ENCODE data around the gene OSBPL6.

OSBPL6 gene

GRCh38 chr2:178205853-178206521 lies 11.7 kb downstream of the OSBPL6 start:
- no peak overlapping the region for H3K9ac ChIP-seq (ENCODE audit: low read length)

GRCh38 chr2:178208336-178208735 lies 14.0 kb downstream of the OSBPL6 start:
- H3K4me3 ChIP-seq (ENCODE audit: low read length) = no peak overlapping the region
- no peak overlapping the region for H3K9ac ChIP-seq (ENCODE audit: low read length)
- no peak overlapping the region for H3K27ac ChIP-seq (ENCODE audit: low read length)
- H3K9me3 ChIP-seq (replicated peaks; ENCODE audit: insufficient read depth, low read length) = no peaks in the 10 kb centered on the region
- no peaks in the 10 kb centered on the region for H3K79me2 ChIP-seq (ENCODE audit: low read length)
- H3K4me1 ChIP-seq (ENCODE audit: low read length) = no peaks in the 10 kb centered on the region
- no peaks in the 10 kb centered on the region for H3K36me3 ChIP-seq (replicated peaks; ENCODE audit: insufficient read depth, low read length)
- H3K4me2 ChIP-seq (ENCODE audit: low read depth, low read length) = no peak overlapping the region
- no peak for DNase-seq
- no peaks in the 10 kb centered on the region for H3K27me3 ChIP-seq (replicated peaks; ENCODE audit: insufficient read depth, low read length)
- H3K9me2 ChIP-seq (replicated peaks; ENCODE audit: insufficient read depth, low read length) = no peaks in the 10 kb centered on the region
- no peak overlapping the region for H2AFZ ChIP-seq (ENCODE audit: low read length)
- no peaks in the 10 kb centered on the region for H4K20me1 ChIP-seq (ENCODE audit: insufficient read depth, low read length)
- no peaks in the 10 kb centered on the region for H3F3A ChIP-seq (ENCODE audit: insufficient read depth, low read length)
- TF ChIP-seq EZH2 (optimal IDR thresholded peaks at IDR 0.05; ENCODE audit: low read depth, low read length) (no peak), CTCF (IDR thresholded peaks at IDR 0.05; ENCODE audit: low read length) (no peak), EZH2phosphoT487 (IDR thresholded peaks at IDR 0.05; ENCODE audit: low read length) (no peak)

More at GRCh38 chr2:178205853-178206521, 11.7 kb downstream of the OSBPL6 start:
- Histone ChIP-seq H3K4me2 (ENCODE audit: low read depth, low read length) (no peak overlapping the region), H2AFZ (ENCODE audit: low read length) (no peak overlapping the region), H3K27me3 (replicated peaks; ENCODE audit: insufficient read depth, low read length) (no peaks in the 10 kb centered on the region), H3K36me3 (replicated peaks; ENCODE audit: insufficient read depth, low read length) (no peaks in the 10 kb centered on the region), H3K9me3 (replicated peaks; ENCODE audit: insufficient read depth, low read length) (no peaks in the 10 kb centered on the region), H3K4me1 (ENCODE audit: low read length) (no peaks in the 10 kb centered on the region), H3K79me2 (ENCODE audit: low read length) (no peaks in the 10 kb centered on the region), H3K4me3 (ENCODE audit: low read length) (no peak overlapping the region), H4K20me1 (ENCODE audit: insufficient read depth, low read length) (no peaks in the 10 kb centered on the region), H3K9me2 (replicated peaks; ENCODE audit: insufficient read depth, low read length) (no peaks in the 10 kb centered on the region), H3K27ac (ENCODE audit: low read length) (no peak overlapping the region), H3F3A (ENCODE audit: insufficient read depth, low read length) (no peaks in the 10 kb centered on the region)
- DNase-seq = no peak
- TF ChIP-seq EZH2phosphoT487 (IDR thresholded peaks at IDR 0.05; ENCODE audit: low read length) (no peak), CTCF (IDR thresholded peaks at IDR 0.05; ENCODE audit: low read length) (no peak), EZH2 (optimal IDR thresholded peaks at IDR 0.05; ENCODE audit: low read depth, low read length) (no peak)

- Histone ChIP-seq H3K4me1 (ENCODE audit: low read length) (no peaks in the 10 kb centered on the region), H3K9me2 (replicated peaks; ENCODE audit: insufficient read depth, low read length) (no peaks in the 10 kb centered on the region), H3K9me3 (replicated peaks; ENCODE audit: insufficient read depth, low read length) (no peaks in the 10 kb centered on the region), H3K36me3 (replicated peaks; ENCODE audit: insufficient read depth, low read length) (no peaks in the 10 kb centered on the region), H3K4me2 (ENCODE audit: low read depth, low read length) (no peak overlapping the region), H3F3A (ENCODE audit: insufficient read depth, low read length) (no peaks in the 10 kb centered on the region), H3K4me3 (ENCODE audit: low read length) (no peak overlapping the region), H4K20me1 (ENCODE audit: insufficient read depth, low read length) (no peaks in the 10 kb centered on the region), H3K9ac (ENCODE audit: low read length) (no peak overlapping the region), H3K27ac (ENCODE audit: low read length) (no peak overlapping the region), H2AFZ (ENCODE audit: low read length) (no peak overlapping the region), H3K79me2 (ENCODE audit: low read length) (no peaks in the 10 kb centered on the region), H3K27me3 (replicated peaks; ENCODE audit: insufficient read depth, low read length) (no peaks in the 10 kb centered on the region)
- TF ChIP-seq CTCF (IDR thresholded peaks at IDR 0.05; ENCODE audit: low read length) = no peak; the same call in 1 of the 2 replicates
- TF ChIP-seq EZH2phosphoT487 (IDR thresholded peaks at IDR 0.05; ENCODE audit: low read length) = no peak
- TF ChIP-seq EZH2 (optimal IDR thresholded peaks at IDR 0.05; ENCODE audit: low read depth, low read length) = no peak
- DNase-seq = no peak
Observed at GRCh38 chr2:178208817-178209216, 14.5 kb downstream of the OSBPL6 start.
